ENCODE measurements around the gene HUWE1. TPM values are rescaled to one million over a fixed set of nuclear protein-coding genes. Genes with fewer than 3 reads are reported as not detected.

The HUWE1 gene
- total RNA-seq, 1 donor, result 167 TPM

GRCh38 chrX:53483838-53484405, 202.6 kb downstream of the HUWE1 start:
- peak; percentile 2 for DNase-seq (ENCODE audit: low read depth)
- TF ChIP-seq, protein P1, sequence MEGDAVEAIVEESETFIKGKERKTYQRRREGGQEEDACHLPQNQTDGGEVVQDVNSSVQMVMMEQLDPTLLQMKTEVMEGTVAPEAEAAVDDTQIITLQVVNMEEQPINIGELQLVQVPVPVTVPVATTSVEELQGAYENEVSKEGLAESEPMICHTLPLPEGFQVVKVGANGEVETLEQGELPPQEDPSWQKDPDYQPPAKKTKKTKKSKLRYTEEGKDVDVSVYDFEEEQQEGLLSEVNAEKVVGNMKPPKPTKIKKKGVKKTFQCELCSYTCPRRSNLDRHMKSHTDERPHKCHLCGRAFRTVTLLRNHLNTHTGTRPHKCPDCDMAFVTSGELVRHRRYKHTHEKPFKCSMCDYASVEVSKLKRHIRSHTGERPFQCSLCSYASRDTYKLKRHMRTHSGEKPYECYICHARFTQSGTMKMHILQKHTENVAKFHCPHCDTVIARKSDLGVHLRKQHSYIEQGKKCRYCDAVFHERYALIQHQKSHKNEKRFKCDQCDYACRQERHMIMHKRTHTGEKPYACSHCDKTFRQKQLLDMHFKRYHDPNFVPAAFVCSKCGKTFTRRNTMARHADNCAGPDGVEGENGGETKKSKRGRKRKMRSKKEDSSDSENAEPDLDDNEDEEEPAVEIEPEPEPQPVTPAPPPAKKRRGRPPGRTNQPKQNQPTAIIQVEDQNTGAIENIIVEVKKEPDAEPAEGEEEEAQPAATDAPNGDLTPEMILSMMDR (IDR thresholded peaks at IDR 0.05; ENCODE audit: insufficient read depth, low read depth, low read length), result no peak

GRCh38 chrX:53483416-53483815, 203.1 kb downstream of the HUWE1 start:
- DNase-seq (ENCODE audit: low read depth), result no peak
- no peak overlapping the region for H3K4me3 ChIP-seq (ENCODE audit: low read depth, low read length)
- TF ChIP-seq, protein P1 (IDR thresholded peaks at IDR 0.05; ENCODE audit: insufficient read depth, low read depth, low read length), result no peak

More at GRCh38 chrX:53483838-53484405, 202.6 kb downstream of the HUWE1 start:
- no peak overlapping the region for H3K4me3 ChIP-seq (ENCODE audit: low read depth, low read length)

Small RNA genes lying within 50 kb of the gene (small RNA-seq; reads per million reads assigned to genes)
- gene MIR98 (228 reads per million, percentile 98 among the genes with 10 or more reads in this experiment), gene MIRLET7F2 (112 reads per million, percentile 97 among the genes with 10 or more reads in this experiment)
